ES-I3 (cell line): ENCODE measurements around the gene TPPP3.

Source experiments
- H3K36me3 ChIP-seq: 2 replicates; pipeline ENCODE4 v1.6.1; 2013; ENCODE audit warnings: mild to moderate bottlenecking, low read length, control low read depth, moderate library complexity; ENCODE audit not compliant: insufficient read depth
- H3K4me1 ChIP-seq: 2 replicates; pipeline ENCODE4 v1.6.1; 2013; ENCODE audit warnings: mild to moderate bottlenecking, control low read depth, low read length; ENCODE audit not compliant: insufficient read depth
- H3K9ac ChIP-seq: 2 replicates; pipeline ENCODE4 v1.6.1; 2013; ENCODE audit warnings: low read depth, mild to moderate bottlenecking, low read length, moderate library complexity
- H3K9me3 ChIP-seq: 2 replicates; pipeline ENCODE4 v1.6.1; 2013; ENCODE audit warnings: mild to moderate bottlenecking, low read length, moderate library complexity; ENCODE audit not compliant: control insufficient read depth, insufficient read depth

Gene TPPP3

DNA sequence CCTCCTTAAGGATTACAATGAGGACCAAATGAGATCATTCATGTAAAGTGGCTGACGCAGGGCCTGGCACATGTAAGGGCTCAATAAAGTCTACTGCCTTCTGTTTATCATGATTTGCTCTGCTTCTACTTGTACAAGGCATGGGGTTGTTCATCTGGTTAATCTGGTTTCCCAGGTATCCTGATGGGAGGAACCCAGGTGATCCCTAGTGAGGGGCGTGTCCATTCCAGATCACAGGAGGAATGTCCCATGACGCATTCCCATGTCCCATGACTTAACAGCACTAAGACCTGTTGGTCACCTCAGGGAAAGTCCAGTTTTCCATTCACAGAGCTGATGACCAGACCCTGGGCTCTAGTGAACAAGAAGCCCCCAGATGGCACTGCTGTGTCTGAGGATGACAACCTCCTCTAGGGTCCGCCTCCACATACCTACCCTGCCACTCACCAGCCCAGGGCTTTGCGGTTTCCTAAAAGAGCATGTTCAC lies 11.5 kb upstream of the TPPP3 start:
- Histone ChIP-seq H3K36me3 (no peaks in the 10 kb centered on the region), H3K9ac (no peak overlapping the region), H3K4me1 (peaks cover 21% of the 10 kb centered on the region), H3K9me3 (no peaks in the 10 kb centered on the region)

DNA sequence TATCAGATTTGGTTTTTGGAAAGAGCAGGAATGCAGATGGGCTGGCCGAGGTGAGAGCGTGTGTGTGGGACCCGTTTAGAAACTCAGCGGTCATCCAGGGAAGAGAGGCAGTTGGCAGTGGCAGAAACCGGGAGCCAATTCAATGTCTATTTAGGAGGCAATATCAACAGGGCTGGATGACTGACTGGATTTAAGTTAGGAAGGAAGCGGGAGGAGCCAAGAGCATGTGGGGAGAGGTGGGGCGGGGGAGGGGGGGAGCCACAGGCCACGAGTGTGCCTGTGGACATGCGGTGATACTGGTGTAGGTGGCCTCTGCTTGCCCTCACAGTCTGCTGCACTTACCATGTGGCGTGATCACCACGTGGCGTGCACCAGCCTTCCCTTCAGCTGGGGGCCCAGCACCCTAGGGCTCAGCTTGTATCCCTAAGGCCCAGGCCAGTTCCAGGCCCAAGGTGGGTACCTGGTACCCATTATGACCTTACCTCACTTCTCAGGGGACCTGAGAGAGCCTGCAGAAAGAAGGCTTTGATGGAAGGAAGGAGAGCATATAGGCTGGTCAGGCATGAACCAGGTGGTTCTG lies 10.8 kb upstream of the TPPP3 start:
- no peaks in the 10 kb centered on the region for H3K9me3 ChIP-seq
- H3K4me1 ChIP-seq = peaks cover 21% of the 10 kb centered on the region
- H3K36me3 ChIP-seq = no peaks in the 10 kb centered on the region
- H3K9ac ChIP-seq = no peak overlapping the region

DNA sequence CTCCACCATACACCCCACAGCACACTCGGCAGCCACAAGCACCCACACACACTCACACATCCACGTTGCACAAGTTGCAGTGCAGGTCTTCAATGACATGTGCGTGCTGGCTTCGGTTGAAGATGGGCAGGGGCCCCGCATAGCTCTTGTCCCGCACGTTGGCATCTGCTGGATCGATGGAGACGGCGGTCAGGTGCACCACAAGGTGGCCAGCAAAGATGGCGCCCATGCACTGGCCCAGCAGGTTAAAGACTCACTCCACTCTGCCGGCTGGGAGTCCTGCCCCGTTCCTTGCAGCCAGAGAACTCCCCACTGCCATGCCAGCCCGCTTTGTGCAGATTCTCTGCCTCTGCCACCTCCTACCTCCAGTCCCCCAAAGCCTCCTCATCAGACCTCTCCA lies 7.6 kb upstream of the TPPP3 start:
- H3K36me3 ChIP-seq = no peaks in the 10 kb centered on the region
- H3K9ac ChIP-seq = no peak overlapping the region
- H3K9me3 ChIP-seq = no peaks in the 10 kb centered on the region
- peaks cover 4% of the 10 kb centered on the region; the same call in 1 of the 2 replicates for H3K4me1 ChIP-seq

DNA sequence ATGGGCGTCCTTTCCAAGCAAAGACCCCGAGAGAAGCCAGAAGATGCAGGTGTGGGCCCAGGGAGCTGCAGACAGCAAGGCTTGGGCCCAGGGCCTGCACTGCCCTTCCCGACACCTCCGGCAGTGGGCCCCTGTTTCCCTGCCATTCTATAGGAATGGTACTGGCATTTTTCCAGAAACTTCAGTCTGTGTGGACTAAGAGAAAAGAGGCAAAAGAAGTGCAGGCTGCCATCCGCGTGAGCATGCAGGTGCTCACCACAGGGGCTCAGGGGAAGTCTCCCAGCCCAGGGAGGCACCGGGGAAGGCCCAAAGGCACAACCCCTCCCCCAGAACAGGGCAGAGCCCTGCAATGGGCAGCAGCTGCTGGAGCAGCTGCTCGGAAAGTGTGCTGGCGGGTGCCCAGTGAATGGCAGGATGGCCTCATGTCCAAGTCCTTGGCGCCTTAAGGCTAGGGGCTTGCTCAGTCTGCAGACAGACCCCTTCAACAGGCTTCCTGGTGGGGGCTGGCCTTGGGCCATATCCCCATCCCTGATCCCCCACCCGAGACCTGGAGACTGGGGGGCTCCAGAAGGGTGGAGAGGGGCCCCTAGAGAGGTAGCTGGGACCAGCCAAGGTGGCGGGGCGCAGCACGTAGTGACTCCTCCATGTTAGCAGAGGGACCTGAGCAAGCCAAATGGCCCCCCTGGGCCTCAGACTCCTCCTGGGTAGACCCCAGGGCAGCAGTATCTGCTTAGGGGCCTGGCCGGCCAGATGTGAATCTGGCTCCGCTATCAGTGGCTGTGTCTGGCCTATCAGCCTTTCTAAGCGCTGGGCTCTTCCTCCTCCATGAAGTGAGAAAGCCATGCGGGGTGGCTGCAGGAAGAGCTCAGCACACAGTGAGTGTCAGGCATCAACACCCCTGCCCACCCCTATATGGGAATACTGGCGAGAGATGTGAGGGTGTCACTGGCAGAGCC lies 6.7 kb upstream of the TPPP3 start:
- H3K36me3 ChIP-seq = no peaks in the 10 kb centered on the region
- no peaks in the 10 kb centered on the region for H3K9me3 ChIP-seq
- H3K4me1 ChIP-seq = peaks cover 11% of the 10 kb centered on the region; the same call in 1 of the 2 replicates
- H3K9ac ChIP-seq = no peak overlapping the region

DNA sequence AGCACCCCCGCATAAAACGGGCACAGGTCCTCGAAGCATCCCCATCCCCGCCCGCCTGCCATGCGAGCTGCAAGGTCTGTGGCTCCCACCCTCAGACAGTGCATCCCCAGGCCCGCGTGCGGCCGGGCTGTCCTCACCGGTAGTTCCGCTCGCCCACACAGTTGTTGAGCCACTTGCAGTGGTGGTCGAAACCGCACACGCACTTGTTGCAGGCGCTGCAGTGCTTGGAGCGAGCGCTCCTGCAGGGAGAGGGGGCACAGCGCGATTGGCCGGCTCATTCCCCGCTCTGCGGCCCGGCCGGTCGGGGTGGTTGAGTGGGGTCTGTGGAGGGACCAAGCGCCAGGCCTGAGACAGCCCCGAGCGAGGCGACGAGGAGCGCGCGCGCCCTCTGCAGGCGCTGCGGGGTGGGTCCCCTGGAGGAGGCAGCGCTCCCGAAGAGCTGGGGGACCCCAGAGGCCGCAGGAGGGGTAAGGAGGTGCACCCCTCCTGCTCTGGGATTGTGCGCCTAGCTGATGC lies 6.0 kb upstream of the TPPP3 start:
- H3K4me1 ChIP-seq = peaks cover 13% of the 10 kb centered on the region; the same call in 1 of the 2 replicates
- no peaks in the 10 kb centered on the region for H3K36me3 ChIP-seq
- no peak overlapping the region for H3K9ac ChIP-seq
- H3K9me3 ChIP-seq = no peaks in the 10 kb centered on the region

DNA sequence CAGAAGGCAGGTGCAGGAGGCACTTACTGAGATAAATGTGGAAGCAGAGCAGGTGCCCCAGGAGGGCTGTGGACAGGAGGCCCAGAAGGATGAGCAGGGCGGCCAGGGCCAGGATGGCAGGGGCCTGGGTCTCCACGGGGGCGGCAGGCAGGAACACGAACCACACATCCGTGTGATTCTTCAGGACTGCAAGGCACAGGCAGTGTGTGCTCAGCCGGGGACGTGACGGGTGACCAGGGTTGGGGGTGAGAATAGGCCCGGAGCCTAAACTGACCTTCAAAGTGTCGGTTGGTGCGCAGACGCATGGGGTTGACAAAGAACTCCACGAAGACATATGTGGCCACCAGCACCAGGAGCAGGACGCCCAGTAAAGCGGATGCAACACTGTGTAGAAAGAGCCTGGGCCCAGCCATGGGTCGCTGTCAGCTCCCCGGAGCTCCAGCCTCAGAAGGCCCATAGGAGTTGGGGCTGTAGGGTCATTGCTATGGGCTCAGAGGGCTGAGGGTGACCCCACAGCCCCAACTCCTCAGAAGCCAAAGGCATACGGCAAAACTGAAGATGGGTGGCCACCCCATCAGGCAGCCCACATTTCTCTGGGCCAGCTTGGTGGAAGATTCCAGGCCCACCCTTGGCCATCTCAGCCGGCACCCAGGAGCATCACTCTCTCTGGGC lies 5.4 kb upstream of the TPPP3 start:
- Histone ChIP-seq H3K4me1 (peaks cover 13% of the 10 kb centered on the region; the same call in 1 of the 2 replicates), H3K9ac (no peak overlapping the region), H3K36me3 (no peaks in the 10 kb centered on the region), H3K9me3 (no peaks in the 10 kb centered on the region)

DNA sequence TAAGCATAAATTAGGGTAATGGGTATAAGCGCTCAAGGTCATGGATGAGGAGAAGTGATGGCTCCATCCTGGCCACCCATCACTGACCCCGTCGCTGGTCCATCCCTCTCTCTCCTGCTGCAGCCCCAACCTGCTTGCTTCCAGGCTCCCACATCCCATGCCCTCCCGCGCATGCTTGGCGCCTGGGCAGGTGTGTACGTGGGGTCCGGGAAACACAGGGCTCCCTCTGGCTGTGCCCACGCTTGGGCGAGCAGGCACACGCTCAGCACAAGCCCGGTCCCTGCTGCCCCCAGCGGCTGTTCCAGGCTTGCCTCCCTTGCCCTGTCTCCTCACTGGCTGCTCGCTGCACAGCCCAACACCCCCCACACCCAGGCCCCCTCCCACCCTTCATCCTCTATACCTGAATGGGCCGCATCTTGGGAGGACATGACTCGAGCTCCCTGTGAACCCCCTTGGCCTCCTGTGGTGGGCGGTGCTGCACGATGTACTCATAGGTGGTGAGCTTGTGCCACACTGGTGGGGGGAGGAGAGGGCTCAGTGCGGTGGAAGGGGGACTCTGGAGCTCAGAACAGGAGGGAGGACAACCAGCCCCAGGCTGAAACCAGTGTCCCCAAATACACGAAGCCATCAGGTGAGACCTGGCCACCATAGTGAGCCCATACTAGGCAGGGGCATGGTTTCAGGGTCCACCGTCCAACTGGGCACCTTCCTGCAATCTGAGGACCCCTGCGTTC lies 4.7 kb upstream of the TPPP3 start:
- Histone ChIP-seq H3K4me1 (peaks cover 13% of the 10 kb centered on the region; the same call in 1 of the 2 replicates), H3K36me3 (no peaks in the 10 kb centered on the region), H3K9me3 (no peaks in the 10 kb centered on the region), H3K9ac (no peak overlapping the region)

DNA sequence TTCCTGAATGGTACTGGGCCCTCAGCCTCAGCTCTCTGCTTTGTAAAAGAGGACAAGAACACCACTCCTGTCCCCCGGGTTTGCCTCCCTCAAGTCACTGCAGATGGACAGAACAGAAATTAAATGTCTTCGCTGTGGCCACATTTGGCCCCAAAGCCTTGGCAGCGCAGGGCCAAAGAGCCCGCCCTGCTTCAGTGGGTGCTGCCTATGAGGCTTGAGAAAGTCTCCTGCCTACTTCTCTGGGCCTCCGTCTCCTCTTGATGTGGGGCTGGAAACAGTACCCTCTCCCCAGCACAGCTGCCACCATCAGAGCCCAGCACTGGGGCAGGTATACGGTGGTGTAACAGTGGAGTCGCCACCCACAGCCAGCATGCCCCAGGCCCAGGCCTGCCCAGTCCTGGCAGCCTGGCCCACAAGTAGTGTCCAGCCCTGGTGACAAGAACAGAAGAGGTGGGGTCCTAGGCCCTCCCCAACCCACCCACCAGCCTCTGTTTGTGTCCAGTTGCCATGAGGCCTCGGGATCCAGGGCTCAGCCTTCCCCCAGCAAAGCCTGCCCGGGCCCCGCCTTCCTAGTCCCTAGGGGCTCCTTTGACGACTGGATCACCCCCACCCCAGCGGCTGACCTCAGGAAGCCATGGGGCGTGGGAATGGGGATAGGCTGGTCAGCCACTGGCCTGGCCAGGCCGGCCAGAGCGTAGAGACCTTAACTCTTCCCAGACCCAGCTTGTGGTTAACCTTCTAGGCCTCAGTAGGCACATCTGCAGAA lies 3.9 kb upstream of the TPPP3 start:
- Histone ChIP-seq H3K9ac (no peak overlapping the region), H3K36me3 (no peaks in the 10 kb centered on the region), H3K4me1 (peaks cover 13% of the 10 kb centered on the region; the same call in 1 of the 2 replicates), H3K9me3 (no peaks in the 10 kb centered on the region)

DNA sequence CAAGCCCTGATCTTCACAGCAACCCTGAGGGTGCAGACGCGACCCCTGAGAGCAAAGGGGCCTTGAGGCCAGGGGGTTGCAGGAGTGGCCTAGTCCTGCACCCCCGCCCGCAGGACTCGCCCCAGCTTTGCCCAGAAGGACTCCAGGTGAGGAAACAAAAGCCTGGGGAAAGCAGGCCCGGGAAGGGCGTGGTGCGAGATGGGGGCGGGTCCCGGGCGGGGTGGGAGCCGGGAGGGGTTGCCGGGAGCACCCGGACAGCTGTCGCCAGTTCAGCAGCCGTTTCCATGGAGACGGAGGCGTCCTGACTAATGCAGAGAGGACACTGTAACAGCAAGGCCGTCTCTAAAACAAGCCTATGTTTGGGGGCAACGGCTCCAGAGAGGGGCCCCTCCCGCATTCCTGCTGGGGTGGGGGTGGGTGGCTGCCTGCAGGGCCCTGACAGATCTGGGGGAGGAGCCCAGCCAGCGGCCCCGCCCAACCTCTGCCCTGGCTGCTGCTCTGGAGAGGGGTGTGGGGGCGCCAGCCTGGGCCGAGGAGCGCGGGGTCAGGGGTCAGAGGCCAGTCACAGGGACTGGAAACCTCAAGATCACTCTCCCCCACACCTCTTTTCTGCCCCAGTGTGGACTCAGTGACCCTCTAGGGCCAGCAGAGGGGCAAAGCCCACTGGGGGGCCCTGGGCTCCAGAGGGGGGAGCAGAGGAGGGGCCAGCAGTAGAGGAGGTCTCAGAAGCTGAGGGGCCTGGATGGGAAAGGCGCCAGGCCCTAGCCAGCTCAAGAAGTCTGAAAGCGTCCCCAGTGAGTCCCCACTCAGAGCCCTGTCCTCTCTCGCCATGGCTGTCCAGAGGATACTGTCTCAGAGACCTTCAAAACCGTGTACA lies 3.1 kb upstream of the TPPP3 start:
- Histone ChIP-seq H3K36me3 (no peaks in the 10 kb centered on the region), H3K9ac (no peak overlapping the region), H3K9me3 (no peaks in the 10 kb centered on the region), H3K4me1 (peaks cover 13% of the 10 kb centered on the region; the same call in 1 of the 2 replicates)

- peaks cover 13% of the 10 kb centered on the region; the same call in 1 of the 2 replicates for H3K4me1 ChIP-seq
- H3K36me3 ChIP-seq = no peaks in the 10 kb centered on the region
- no peak overlapping the region for H3K9ac ChIP-seq
- no peaks in the 10 kb centered on the region for H3K9me3 ChIP-seq
Measured at GRCh38 chr16:67395458-67396158, 2.3 kb upstream of the TPPP3 start.

DNA sequence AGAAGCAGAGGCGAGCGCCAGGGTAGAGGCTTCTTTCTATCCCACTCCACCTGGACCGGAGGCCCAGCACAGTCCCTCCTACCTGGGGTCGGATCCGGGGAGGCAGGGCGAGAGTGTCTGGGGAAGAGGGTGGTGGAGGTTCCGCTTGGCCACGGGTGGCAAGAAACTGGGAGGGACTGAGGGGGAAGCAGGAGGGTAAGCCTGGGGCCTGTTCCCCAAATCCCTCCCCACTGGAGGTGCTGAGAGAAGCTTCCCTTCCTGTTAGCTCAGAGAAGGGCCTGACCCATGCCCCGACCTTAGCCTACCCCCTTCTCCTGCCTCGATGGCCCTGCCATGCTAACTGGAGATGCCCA lies 1.8 kb upstream of the TPPP3 start:
- Histone ChIP-seq H3K9me3 (no peaks in the 10 kb centered on the region), H3K4me1 (peaks cover 13% of the 10 kb centered on the region; the same call in 1 of the 2 replicates), H3K36me3 (no peaks in the 10 kb centered on the region), H3K9ac (peak overlapping the region; percentile 39; the same call in 1 of the 2 replicates)
